GM12878 (cell line): ENCODE results near the gene GALNTL6. TPM values are rescaled to one million over a fixed set of nuclear protein-coding genes. Genes with fewer than 3 reads are reported as not detected.

ENCODE experiments used
- ATAC-seq: fragments of 200-7000 bp; cut with Tn5 transposase; 3 replicates; pipeline ENCODE4 v1.9.1; 2020; ENCODE audit warnings: mild to moderate bottlenecking, moderate library complexity
- BruUV-seq: library from RNA; stranded (reverse); fragments of 400-500 nt; replicated peaks from 2 replicates; lab custom pipeline; 2021; lab: Mats Ljungman, UMichigan
- CTCF ChIA-PET: fragments of 300-600 bp; sonication (Branson Sonifier 250); formaldehyde crosslinking; extraction: SDS; loops from one replicate; lab custom pipeline; 2021; ENCODE audit warnings: inconsistent platforms; lab: Yijun Ruan, JAX
- POLR2A ChIA-PET: fragments of 350-600 bp; formaldehyde crosslinking; extraction: SDS; loops from one replicate; lab custom pipeline; 2021; ENCODE audit warnings: inconsistent platforms; lab: Charles Lee
- RAD21 ChIA-PET: fragments of 300-600 bp; sonication (Branson Sonifier 250); formaldehyde crosslinking; loops from one replicate; lab custom pipeline; 2023; ENCODE audit warnings: antibody characterized with exemption; ENCODE audit not compliant: unreplicated experiment; lab: Charles Lee
- SMC1A ChIA-PET: fragments of 300-600 bp; sonication (Branson Sonifier 250); formaldehyde crosslinking; loops from one replicate; lab custom pipeline; 2023; ENCODE audit not compliant: unreplicated experiment, uncharacterized antibody; lab: Charles Lee
- DNase-seq: peaks from one replicate; pipeline ENCODE4 v3.0.0-alpha.2; 2011; ENCODE audit warnings: low read depth, low spot score
- FAIRE-seq: peaks from 3 replicates; lab custom pipeline; 2011; peaks lifted over from hg19 to GRCh38; lab: Jason Lieb, UNC
- H2AFZ ChIP-seq: 2 replicates; pipeline ENCODE4 v1.6.0; 2011; ENCODE audit warnings: low read depth, low read length, control low read depth; ENCODE audit not compliant: control insufficient read depth
- H3K27ac ChIP-seq: 2 replicates; pipeline ENCODE4 v1.5.1; 2011; ENCODE audit warnings: control low read depth; ENCODE audit not compliant: control insufficient read depth, insufficient read depth
- H3K27me3 ChIP-seq, 2 experiments: replicated peaks in 1 of 2; 2 replicates each; pipeline versions ENCODE4 v1.6.0 to v1.6.1; 2011; ENCODE audit warnings: low read length in 1 of 2; ENCODE audit not compliant: control insufficient read depth in 2 of 2, insufficient read depth in 2 of 2
- H3K36me3 ChIP-seq, 2 experiments: 2 replicates each; pipeline ENCODE4 v1.5.1; 2011; ENCODE audit warnings: low read length in 1 of 2; ENCODE audit not compliant: control insufficient read depth in 2 of 2, insufficient read depth in 2 of 2
- H3K4me1 ChIP-seq: 2 replicates; pipeline ENCODE4 v1.6.1; 2011; ENCODE audit warnings: mild to moderate bottlenecking, low read length, moderate library complexity, mixed read lengths; ENCODE audit not compliant: control insufficient read depth, insufficient read depth
- H3K4me2 ChIP-seq: 2 replicates; pipeline ENCODE4 v1.6.0; 2011; ENCODE audit warnings: control low read depth; ENCODE audit not compliant: control insufficient read depth, insufficient read depth
- H3K4me3 ChIP-seq: fragments of 200-600 bp; sonication (generic); 2 replicates; pipeline ENCODE4 v1.5.1; 2016
- H3K79me2 ChIP-seq: 2 replicates; pipeline ENCODE4 v1.6.0; 2011; ENCODE audit warnings: low read length; ENCODE audit not compliant: control insufficient read depth, insufficient read depth
- H3K9ac ChIP-seq: 2 replicates; pipeline ENCODE4 v1.8.0; 2011; ENCODE audit warnings: low read length, control low read depth, mixed read lengths; ENCODE audit not compliant: control insufficient read depth, insufficient read depth
- H3K9me3 ChIP-seq: replicated peaks from 3 replicates; pipeline ENCODE4 v1.5.1; 2011; ENCODE audit warnings: mild to moderate bottlenecking, low read length; ENCODE audit not compliant: control insufficient read depth, insufficient read depth
- H4K20me1 ChIP-seq: 2 replicates; pipeline ENCODE4 v1.6.0; 2011; ENCODE audit not compliant: control insufficient read depth, insufficient read depth
- BCL11A ChIP-seq: IDR thresholded peaks from 2 replicates; pipeline ENCODE4 v1.6.1; 2011; ENCODE audit warnings: low read depth, low read length
- CBFB ChIP-seq: IDR thresholded peaks from 2 replicates; pipeline ENCODE4 v1.6.1; 2016; ENCODE audit warnings: antibody characterized with exemption, low read depth
- GABPA ChIP-seq: IDR thresholded peaks from 2 replicates; pipeline ENCODE4 v1.6.1; 2014; ENCODE audit warnings: antibody characterized with exemption, low read depth, mild to moderate bottlenecking, inconsistent platforms
- MTA3 ChIP-seq: IDR thresholded peaks from 2 replicates; pipeline ENCODE4 v1.6.1; 2012; ENCODE audit warnings: low read length, inconsistent platforms, borderline replicate concordance
- NR2C2 ChIP-seq: IDR thresholded peaks from 2 replicates; pipeline ENCODE4 v1.6.1; 2011; ENCODE audit warnings: borderline replicate concordance, low read depth; ENCODE audit not compliant: control insufficient read depth, insufficient read length
- NRF1 ChIP-seq: conservative IDR thresholded peaks from 2 replicates; pipeline ENCODE4 v1.6.1; 2011; ENCODE audit warnings: mild to moderate bottlenecking, low read depth, low read length, improper control_type of control experiment
- POLR2A ChIP-seq: IDR thresholded peaks from 2 replicates; pipeline ENCODE4 v1.6.1; 2011; ENCODE audit warnings: low read depth, mild to moderate bottlenecking, low read length
- SMC3 ChIP-seq: IDR thresholded peaks from 2 replicates; pipeline ENCODE4 v1.6.1; 2011; ENCODE audit warnings: low read length, improper control_type of control experiment, borderline replicate concordance
- TCF3 ChIP-seq: IDR thresholded peaks from 2 replicates; pipeline ENCODE4 v1.6.1; 2012; ENCODE audit warnings: low read depth, mild to moderate bottlenecking, low read length, borderline replicate concordance; ENCODE audit not compliant: insufficient read depth
- YBX1 ChIP-seq: fragments of 450-650 bp; IDR thresholded peaks from 2 replicates; pipeline ENCODE4 v1.6.1; 2016; ENCODE audit warnings: antibody characterized with exemption
- ZBTB4 ChIP-seq: fragments of 450-650 bp; formaldehyde crosslinking; IDR thresholded peaks from 2 replicates; pipeline ENCODE4 v1.4.0; 2022; ENCODE audit warnings: mild to moderate bottlenecking, moderate library complexity
- ZNF622 ChIP-seq: fragments of 450-650 bp; IDR thresholded peaks from 2 replicates; pipeline ENCODE4 v1.6.1; 2017; ENCODE audit warnings: mild to moderate bottlenecking, inconsistent platforms
- ZNF687 ChIP-seq: fragments of 450-650 bp; IDR thresholded peaks from 2 replicates; pipeline ENCODE4 v1.6.1; 2017; ENCODE audit warnings: mild to moderate bottlenecking, moderate library complexity
- WGBS: methylation state at CpG from one replicate; pipeline ENCODE4 v1.1.6; 2016; ENCODE audit warnings: low lambda C conversion rate; ENCODE audit not compliant: insufficient replicate concordance, insufficient coverage; ENCODE audit errors: missing lambda C conversion rate; 5-methylcytosine and 5-hydroxymethylcytosine counted together
- in situ Hi-C: fragments of 300-500 bp; cut with MboI; formaldehyde crosslinking; loops from 9 replicates; pipeline ENCODE4 v1.14.3; 2018; ENCODE audit warnings: mixed read lengths
- intact Hi-C: fragments of 100-400 bp; cut with micrococcal nuclease; formaldehyde crosslinking; loops from one replicate; pipeline ENCODE4 v1.14.2; 2022; ENCODE audit not compliant: unreplicated experiment
- polyA plus RNA-seq, 11 experiments: library from polyadenylated mRNA; depleted of rRNA in 4 of 11; unstranded in 6 of 11; stranded (reverse) in 5 of 11; fragments of >200 nt; fragmentation: Nextera tagmentation in 4 of 11; fragmentation: Illumina TruSeq in 1 of 11; extraction: Ambion mirVana in 4 of 11; extraction: Trizol in 1 of 11; gene quantifications; 1 replicate in 1 of 11; 2 replicates in 10 of 11; pipeline versions ENCODE4 v1.2.1 to v1.2.3, GENCODE V29; 2011 to 2016; ENCODE audit warnings: inconsistent platforms in 2 of 11, missing spikeins in 2 of 11, low read depth in 1 of 11
- total RNA-seq, 4 experiments: library from RNA; depleted of rRNA in 3 of 4; stranded (reverse); fragments of >200 nt in 3 of 4; fragmentation: Illumina TruSeq in 1 of 4; extraction: Trizol in 1 of 4; gene quantifications; 2 replicates each; pipeline versions ENCODE4 v1.2.1 to v1.2.3, GENCODE V29; 2013 to 2021

The GALNTL6 gene
- total and polyA plus RNA-seq, 10 of the 15 experiments (the other 5 are each of a cell fraction or from before 2014, with no cell fraction given): 0.01 to 0.29 TPM; not detected in 8

- TF ChIP-seq ZBTB4 (CRISPR knock-in tag) (no peak), MTA3 (no peak), NR2C2 (no peak)
These were observed 1248.0 kb downstream of the GALNTL6 start (continued) for GRCh38 chr4:173061160-173061559.

GRCh38 chr4:173073939-173074500 is 1260.8 kb downstream of the GALNTL6 start:
- Histone ChIP-seq H3K36me3 (no peaks in the 10 kb centered on the region), H3K4me2 (no peak overlapping the region), H4K20me1 (no peaks in the 10 kb centered on the region), H3K27ac (no peak overlapping the region), H3K4me1 (no peaks in the 10 kb centered on the region), H3K79me2 (no peaks in the 10 kb centered on the region), H3K27me3 (peaks cover 0 to 2% of the 10 kb centered on the region in 2 experiments; a peak in 1 of 4 replicates), H2AFZ (no peak overlapping the region), H3K9me3 (no peaks in the 10 kb centered on the region; the same call in 2 of the 3 replicates), H3K9ac (no peak overlapping the region), H3K4me3 (no peak overlapping the region)
- ChIA-PET RAD21 (no interaction called here), CTCF (no interaction called here), SMC1A (no interaction called here), POLR2A (no interaction called here)
- ATAC-seq (no peak), DNase-seq (no peak), FAIRE-seq (no peak)
- in situ Hi-C loops (no loop called here), intact Hi-C loops (no loop called here)
- WGBS: 42% methylated on average over 1 of the region's 1 CpG
- no TSS peak for BruUV-seq
- TF ChIP-seq NRF1 (no peak), TCF3 (no peak), ZNF622 (no peak), CBFB (no peak), ZNF687 (no peak), GABPA (no peak), YBX1 (no peak), SMC3 (no peak), POLR2A (no peak), ZBTB4 (CRISPR knock-in tag) (no peak), BCL11A (no peak)
